Stimulated activated naive CD8-positive, alpha-beta T cell treated with anti-CD3 and anti-CD28 coated beads, Interleukin-15, amount 100 ng/mL, for 72 hours (primary cell): ENCODE results near the gene RYK.
A peak's percentile ranks its signal among the peaks of the same experiment; 100 is the strongest.
"Not testable (repeated sequence)": the region's sequence is repeated elsewhere in the genome, so short reads cannot be mapped to it uniquely, and the experiment has no call there.

Source experiments
- ATAC-seq: fragments of 150-1000 bp; cut with Tn5 transposase; 2 replicates; pipeline ENCODE4 v1.10.0; 2021; ENCODE audit warnings: mild to moderate bottlenecking, moderate library complexity
- DNase-seq, 2 donors: peaks; one replicate each; pipeline ENCODE4 v3.0.0; 2021 to 2022
- H3K27ac Mint-ChIP-seq, 2 donors: one replicate each; pipeline ENCODE4 v1.8.0; 2022; ENCODE audit warnings: mild to moderate bottlenecking in 2 of 2, mixed read lengths in 2 of 2, moderate library complexity in 2 of 2
- H3K27me3 Mint-ChIP-seq: one replicate; pipeline ENCODE4 v1.8.0; 2022; ENCODE audit warnings: mixed read lengths
- H3K4me1 Mint-ChIP-seq: one replicate; pipeline ENCODE4 v1.8.0; 2022; ENCODE audit warnings: mild to moderate bottlenecking, mixed read lengths
- H3K4me3 Mint-ChIP-seq, 2 donors: one replicate each; pipeline ENCODE4 v1.8.0; 2022; ENCODE audit warnings: mild to moderate bottlenecking in 2 of 2, mixed read lengths in 2 of 2, moderate library complexity in 1 of 2
- H3K9me3 Mint-ChIP-seq, 2 donors: one replicate each; pipeline ENCODE4 v1.8.0; 2022; ENCODE audit warnings: mixed read lengths in 2 of 2

The RYK gene

GRCh38 chr3:134239538-134239937, 11.1 kb downstream of the RYK start:
- DNase-seq (no peak), ATAC-seq (peak; percentile 76)
- H3K27me3 Mint-ChIP-seq: no peaks in the 10 kb centered on the region
- peaks cover 76% of the 10 kb centered on the region for H3K4me1 Mint-ChIP-seq
- H3K4me3 Mint-ChIP-seq: peak overlapping the region; percentile 56 to 60
- no peaks in the 10 kb centered on the region for H3K9me3 Mint-ChIP-seq
- H3K27ac Mint-ChIP-seq: peak overlapping the region; percentile 7 to 23

- H3K4me1 Mint-ChIP-seq: peaks cover 72% of the 10 kb centered on the region
- no peak for DNase-seq
- H3K27me3 Mint-ChIP-seq: no peaks in the 10 kb centered on the region
- peak overlapping the region; percentile 6 to 16 for H3K4me3 Mint-ChIP-seq
- H3K9me3 Mint-ChIP-seq: no peaks in the 10 kb centered on the region
- no peak overlapping the region for H3K27ac Mint-ChIP-seq
- no peak for ATAC-seq
Observed at GRCh38 chr3:134237454-134238145, 13.1 kb downstream of the RYK start.

- H3K4me3 Mint-ChIP-seq: peak overlapping the region; percentile 39 to 40
- ATAC-seq (peak; percentile 30), DNase-seq (no peak)
- no peak overlapping the region for H3K27ac Mint-ChIP-seq
- no peaks in the 10 kb centered on the region for H3K27me3 Mint-ChIP-seq
- no peaks in the 10 kb centered on the region for H3K9me3 Mint-ChIP-seq
- peaks cover 75% of the 10 kb centered on the region for H3K4me1 Mint-ChIP-seq
Observed at GRCh38 chr3:134236505-134237170, 14.0 kb downstream of the RYK start.

- DNase-seq (no peak), ATAC-seq (no peak)
- peaks cover 78% of the 10 kb centered on the region for H3K4me1 Mint-ChIP-seq
- peak overlapping the region; percentile 39 to 40 for H3K4me3 Mint-ChIP-seq
- H3K27me3 Mint-ChIP-seq: no peaks in the 10 kb centered on the region
- H3K27ac Mint-ChIP-seq: no peak overlapping the region
- H3K9me3 Mint-ChIP-seq: no peaks in the 10 kb centered on the region
Observed at GRCh38 chr3:134235577-134236076, 15.0 kb downstream of the RYK start.

GRCh38 chr3:134232951-134233350, 17.7 kb downstream of the RYK start:
- Mint-ChIP-seq H3K27ac (no peak overlapping the region), H3K9me3 (no peaks in the 10 kb centered on the region), H3K4me1 (peaks cover 80% of the 10 kb centered on the region), H3K27me3 (no peaks in the 10 kb centered on the region), H3K4me3 (no peak overlapping the region)
- DNase-seq (no peak), ATAC-seq (no peak)

GRCh38 chr3:134232151-134232550, 18.5 kb downstream of the RYK start:
- H3K4me3 Mint-ChIP-seq: peak overlapping the region; percentile 25 to 40
- peaks cover 76% of the 10 kb centered on the region for H3K4me1 Mint-ChIP-seq
- no peaks in the 10 kb centered on the region for H3K9me3 Mint-ChIP-seq
- DNase-seq: no peak
- H3K27ac Mint-ChIP-seq: peak overlapping the region in 1 of 2 donors; percentile 9
- peak; percentile 93 for ATAC-seq
- H3K27me3 Mint-ChIP-seq: no peaks in the 10 kb centered on the region

GRCh38 chr3:134231131-134231530, 19.5 kb downstream of the RYK start:
- Mint-ChIP-seq H3K27me3 (no peaks in the 10 kb centered on the region), H3K27ac (no peak overlapping the region), H3K4me3 (no peak overlapping the region), H3K4me1 (peaks cover 73% of the 10 kb centered on the region), H3K9me3 (no peaks in the 10 kb centered on the region)
- DNase-seq: no peak
- no peak for ATAC-seq

- DNase-seq (no peak), ATAC-seq (no peak)
- no peak overlapping the region for H3K4me3 Mint-ChIP-seq
- H3K27ac Mint-ChIP-seq: no peak overlapping the region
- H3K9me3 Mint-ChIP-seq: no peaks in the 10 kb centered on the region
- H3K27me3 Mint-ChIP-seq: no peaks in the 10 kb centered on the region
- peaks cover 73% of the 10 kb centered on the region for H3K4me1 Mint-ChIP-seq
Observed at GRCh38 chr3:134229038-134229437, 21.6 kb downstream of the RYK start.

- ATAC-seq (no peak), DNase-seq (no peak)
- H3K4me1 Mint-ChIP-seq: peaks cover 78% of the 10 kb centered on the region
- no peaks in the 10 kb centered on the region for H3K9me3 Mint-ChIP-seq
- no peak overlapping the region for H3K27ac Mint-ChIP-seq
- no peak overlapping the region for H3K4me3 Mint-ChIP-seq
- H3K27me3 Mint-ChIP-seq: no peaks in the 10 kb centered on the region
Observed at GRCh38 chr3:134228479-134228878, 22.2 kb downstream of the RYK start.

- Mint-ChIP-seq H3K27ac (no peak overlapping the region), H3K9me3 (no peaks in the 10 kb centered on the region), H3K27me3 (no peaks in the 10 kb centered on the region), H3K4me1 (peaks cover 78% of the 10 kb centered on the region), H3K4me3 (no peak overlapping the region)
- ATAC-seq (no peak), DNase-seq (no peak)
Observed at GRCh38 chr3:134228035-134228434, 22.6 kb downstream of the RYK start.

- DNase-seq, H3K27ac Mint-ChIP-seq, H3K4me3 Mint-ChIP-seq, H3K9me3 Mint-ChIP-seq, H3K27me3 Mint-ChIP-seq, ATAC-seq: not testable (repeated sequence)
- H3K4me1 Mint-ChIP-seq: peaks cover 55% of the 10 kb centered on the region
Observed at GRCh38 chr3:134224796-134225156, 25.9 kb downstream of the RYK start.

- Mint-ChIP-seq H3K27ac (no peak overlapping the region), H3K27me3 (no peaks in the 10 kb centered on the region), H3K4me1 (peaks cover 39% of the 10 kb centered on the region), H3K9me3 (no peaks in the 10 kb centered on the region), H3K4me3 (no peak overlapping the region)
- no peak for ATAC-seq
- DNase-seq: no peak
Observed at GRCh38 chr3:134222835-134223234, 27.8 kb downstream of the RYK start.

GRCh38 chr3:134216851-134217250, 33.8 kb downstream of the RYK start:
- Mint-ChIP-seq H3K4me3 (no peak overlapping the region), H3K27me3 (no peaks in the 10 kb centered on the region), H3K9me3 (no peaks in the 10 kb centered on the region), H3K27ac (no peak overlapping the region), H3K4me1 (peaks cover 28% of the 10 kb centered on the region)
- ATAC-seq (peak; percentile 67), DNase-seq (no peak)

- H3K27ac Mint-ChIP-seq: no peak overlapping the region
- H3K27me3 Mint-ChIP-seq: no peaks in the 10 kb centered on the region
- DNase-seq (no peak), ATAC-seq (no peak)
- H3K4me1 Mint-ChIP-seq: peaks cover 28% of the 10 kb centered on the region
- H3K9me3 Mint-ChIP-seq: no peaks in the 10 kb centered on the region
- H3K4me3 Mint-ChIP-seq: no peak overlapping the region
Observed at GRCh38 chr3:134216191-134216764, 34.4 kb downstream of the RYK start.

GRCh38 chr3:134214239-134214638, 36.4 kb downstream of the RYK start:
- peak; percentile 82 for ATAC-seq
- no peaks in the 10 kb centered on the region for H3K27me3 Mint-ChIP-seq
- H3K27ac Mint-ChIP-seq: no peak overlapping the region
- peak in 1 of 2 donors; percentile 14 for DNase-seq
- no peaks in the 10 kb centered on the region for H3K9me3 Mint-ChIP-seq
- peaks cover 27% of the 10 kb centered on the region for H3K4me1 Mint-ChIP-seq
- no peak overlapping the region for H3K4me3 Mint-ChIP-seq

GRCh38 chr3:134212967-134213665, 37.5 kb downstream of the RYK start:
- no peaks in the 10 kb centered on the region for H3K27me3 Mint-ChIP-seq
- H3K4me3 Mint-ChIP-seq: no peak overlapping the region
- peak; percentile 77 for DNase-seq
- peaks cover 27% of the 10 kb centered on the region for H3K4me1 Mint-ChIP-seq
- peak; percentile 79 for ATAC-seq
- no peak overlapping the region for H3K27ac Mint-ChIP-seq
- no peaks in the 10 kb centered on the region for H3K9me3 Mint-ChIP-seq
